A549 treated with Mapracorat at 1 μM for 4 hours (cell line): Measurements from ENCODE around the gene IFNGR2. TPM values are rescaled to one million over a fixed set of nuclear protein-coding genes. Genes with fewer than 3 reads are reported as not detected.

Experiments
- total RNA-seq: library from RNA; stranded (reverse); fragments of 200-300 nt; extraction: Qiagen RNA extraction; gene quantifications from 5 replicates; pipeline ENCODE4 v1.2.3, GENCODE V29; 2022

IFNGR2 gene
- total RNA-seq = 53.3 to 57.0 TPM (median 53.9 TPM) in 5 replicates

GRCh38 chr21:33403128-33403785 lies at the start of gene IFNGR2:
TSS of gene IFNGR2 (plus strand) at chr21:33403413. CDS start at chr21:33403544, 131 bp downstream.

GRCh38 chr21:33479679-33480480 lies 76.7 kb downstream of the IFNGR2 start, which contains the start of gene TMEM50B:
TSS of gene TMEM50B (minus strand) at chr21:33479974. CDS start at chr21:33468885, 11,089 bp downstream.

Other genes with a start within 250 kb of the IFNGR2 start
- gene IFNAR2, start 173.5 kb upstream of the IFNGR2 start, total RNA-seq = 11.6 to 16.9 TPM (median 14.0 TPM) in 5 replicates
- gene IL10RB, start 137.0 kb upstream of the IFNGR2 start, total RNA-seq = 16.6 to 18.6 TPM (median 18.0 TPM) in 5 replicates
- gene IFNAR1, start 78.4 kb upstream of the IFNGR2 start, total RNA-seq = 10.9 to 21.9 TPM (median 18.8 TPM) in 5 replicates
- gene TMEM50B, start 76.6 kb downstream of the IFNGR2 start, total RNA-seq = 9.6 to 11.1 TPM (median 9.7 TPM) in 5 replicates
- gene DNAJC28, start 88.3 kb downstream of the IFNGR2 start, total RNA-seq = 0.29 to 0.42 TPM (median 0.34 TPM) in 5 replicates
- gene GART, start 138.7 kb downstream of the IFNGR2 start, total RNA-seq = 58.7 to 65.4 TPM (median 63.4 TPM) in 5 replicates
- gene SON, start 139.6 kb downstream of the IFNGR2 start, total RNA-seq = 72.0 to 86.6 TPM (median 82.6 TPM) in 5 replicates
- gene DONSON, start 185.3 kb downstream of the IFNGR2 start, total RNA-seq = 14.3 to 16.9 TPM (median 16.6 TPM) in 5 replicates
- gene CRYZL1, start 238.3 kb downstream of the IFNGR2 start, total RNA-seq = 12.8 to 15.3 TPM (median 14.0 TPM) in 5 replicates
- gene ITSN1, start 239.1 kb downstream of the IFNGR2 start, total RNA-seq = 16.4 to 22.5 TPM (median 18.0 TPM) in 5 replicates